NB4 (cell line): Measurements from ENCODE around the gene EIF4A2.

Experiments used
- DNase-seq: peaks from one replicate; pipeline ENCODE4 v3.0.0; 2010; ENCODE audit warnings: low read depth
- H3K4me3 ChIP-seq: one replicate; pipeline ENCODE4 v1.5.1; 2011; ENCODE audit warnings: mild to moderate bottlenecking, low read depth, low read length, moderate library complexity
- CTCF ChIP-seq: IDR thresholded peaks from one replicate; pipeline ENCODE4 v1.5.1; 2012; ENCODE audit warnings: low read depth, low read length
- MAX ChIP-seq: IDR thresholded peaks from 2 replicates; pipeline ENCODE4 v1.6.1; 2011; ENCODE audit warnings: low read depth, low read length
- MYC ChIP-seq: IDR thresholded peaks from 2 replicates; pipeline ENCODE4 v1.6.1; 2011; ENCODE audit warnings: low read depth, low read length
- POLR2A ChIP-seq: IDR thresholded peaks from 2 replicates; pipeline ENCODE4 v1.6.1; 2011; ENCODE audit warnings: mild to moderate bottlenecking; ENCODE audit not compliant: insufficient read length; ENCODE audit errors: extremely low read depth

EIF4A2 gene

GRCh38 chr3:186823386-186823785, 40.0 kb downstream of the EIF4A2 start:
- TF ChIP-seq POLR2A = no peak
- no peak for TF ChIP-seq MAX
- H3K4me3 ChIP-seq = no peak overlapping the region
- DNase-seq = no peak

- no peak overlapping the region for H3K4me3 ChIP-seq
- TF ChIP-seq MAX = no peak
- no peak for TF ChIP-seq POLR2A
- no peak for TF ChIP-seq CTCF
- no peak for TF ChIP-seq MYC
- DNase-seq = no peak
Measured at GRCh38 chr3:186824430-186825139, 41.2 kb downstream of the EIF4A2 start.

- TF ChIP-seq MAX (no peak), POLR2A (no peak)
- no peak overlapping the region for H3K4me3 ChIP-seq
- DNase-seq = no peak
Measured at GRCh38 chr3:186825294-186825821, 42.0 kb downstream of the EIF4A2 start.

GRCh38 chr3:186825872-186826409, 42.6 kb downstream of the EIF4A2 start:
- no peak for DNase-seq
- peak overlapping the region; percentile 62 for H3K4me3 ChIP-seq
- no peak for TF ChIP-seq MAX
- TF ChIP-seq POLR2A = no peak
- TF ChIP-seq CTCF = no peak
- no peak for TF ChIP-seq MYC

- TF ChIP-seq MYC = peak; percentile 70
- no peak for TF ChIP-seq CTCF
- peak; percentile 60 for TF ChIP-seq MAX
- TF ChIP-seq POLR2A = no peak
- DNase-seq = no peak
- peak overlapping the region; percentile 62 for H3K4me3 ChIP-seq
Measured at GRCh38 chr3:186826410-186826975, 43.1 kb downstream of the EIF4A2 start.

- peak; percentile 86 for DNase-seq
- TF ChIP-seq POLR2A = peak; percentile 81
- no peak for TF ChIP-seq MYC
- H3K4me3 ChIP-seq = peak overlapping the region; percentile 62
Measured at GRCh38 chr3:186826976-186827857, 43.8 kb downstream of the EIF4A2 start.

GRCh38 chr3:186828340-186828739, 45.0 kb downstream of the EIF4A2 start:
- no peak for DNase-seq
- TF ChIP-seq MAX (no peak), CTCF (no peak), MYC (no peak), POLR2A (no peak)
- no peak overlapping the region for H3K4me3 ChIP-seq
